OCI-LY1 (cell line): ENCODE data around the gene PTPRU.

Experiments used
- H2AFZ ChIP-seq: fragments of 200-600 bp; sonication (generic), shearing (Covaris generic); 2 replicates; pipeline ENCODE4 v1.6.0; 2014; ENCODE audit warnings: antibody characterized with exemption, mild to moderate bottlenecking, low read length
- H3F3A ChIP-seq: fragments of 200-600 bp; sonication (generic), shearing (Covaris generic); 2 replicates; pipeline ENCODE4 v1.6.0; 2014; ENCODE audit warnings: mild to moderate bottlenecking, antibody characterized with exemption, low read length, moderate library complexity; ENCODE audit not compliant: insufficient read depth
- H3K27ac ChIP-seq: fragments of 200-600 bp; sonication (generic); 2 replicates; pipeline ENCODE4 v1.5.1; 2014; ENCODE audit warnings: low read length, mixed run types, mild to moderate bottlenecking, low read depth; ENCODE audit not compliant: poor library complexity, severe bottlenecking
- H3K27me3 ChIP-seq: fragments of 200-600 bp; sonication (generic); 2 replicates; pipeline ENCODE4 v1.6.0; 2014; ENCODE audit warnings: antibody characterized with exemption, mild to moderate bottlenecking, low read length, moderate library complexity; ENCODE audit not compliant: insufficient read depth
- H3K36me3 ChIP-seq: fragments of 200-600 bp; sonication (generic); 2 replicates; pipeline ENCODE4 v1.6.1; 2014; ENCODE audit warnings: mild to moderate bottlenecking, antibody characterized with exemption, low read length, moderate library complexity, mixed read lengths; ENCODE audit not compliant: insufficient read depth
- H3K4me1 ChIP-seq: fragments of 200-600 bp; sonication (generic); 2 replicates; pipeline ENCODE4 v1.5.1; 2014; ENCODE audit warnings: mild to moderate bottlenecking, low read length, moderate library complexity; ENCODE audit not compliant: insufficient read depth, severe bottlenecking
- H3K4me2 ChIP-seq: fragments of 200-600 bp; sonication (generic), shearing (Covaris generic); 2 replicates; pipeline ENCODE4 v1.6.1; 2014; ENCODE audit warnings: low read length
- H3K4me3 ChIP-seq: fragments of 200-600 bp; sonication (generic); 2 replicates; pipeline ENCODE4 v1.5.1; 2014; ENCODE audit warnings: low read length, low read depth, mild to moderate bottlenecking, mixed read lengths; ENCODE audit not compliant: poor library complexity, severe bottlenecking
- H3K79me2 ChIP-seq: fragments of 200-600 bp; shearing (Covaris generic); 2 replicates; pipeline ENCODE4 v1.6.1; 2016; ENCODE audit warnings: mixed run types, low read length, mixed read lengths; ENCODE audit not compliant: insufficient read depth
- H3K9ac ChIP-seq: fragments of 200-600 bp; sonication (generic), shearing (Covaris generic); 2 replicates; pipeline ENCODE4 v1.6.1; 2014; ENCODE audit warnings: mild to moderate bottlenecking, low read length, mixed read lengths
- H3K9me2 ChIP-seq: fragments of 200-600 bp; sonication (generic), shearing (Covaris generic); 2 replicates; pipeline ENCODE4 v1.6.1; 2014; ENCODE audit warnings: low read depth, mild to moderate bottlenecking, low read length, mixed read lengths
- H3K9me3 ChIP-seq: fragments of 200-600 bp; shearing (Covaris generic); 2 replicates; pipeline ENCODE4 v1.6.1; 2014; ENCODE audit warnings: low read length, mixed read lengths
- H4K20me1 ChIP-seq: fragments of 200-600 bp; sonication (generic), shearing (Covaris generic); 2 replicates; pipeline ENCODE4 v1.6.0; 2016; ENCODE audit warnings: mild to moderate bottlenecking, low read length; ENCODE audit not compliant: insufficient read depth
- CTCF ChIP-seq: fragments of 200-600 bp; sonication (generic), shearing (Covaris generic); IDR thresholded peaks from 2 replicates; pipeline ENCODE4 v1.5.1; 2017; ENCODE audit warnings: mild to moderate bottlenecking, antibody characterized with exemption, low read length, moderate library complexity, mixed read lengths
- EZH2 ChIP-seq: fragments of 200-600 bp; sonication (generic), shearing (Covaris generic); IDR thresholded peaks from 2 replicates; pipeline ENCODE4 v1.8.0; 2017; ENCODE audit warnings: borderline replicate concordance, mixed run types, mild to moderate bottlenecking, antibody characterized with exemption, low read length, moderate library complexity, mixed read lengths

Gene PTPRU

GRCh38 chr1:29362116-29362515, 125.8 kb downstream of the PTPRU start:
- Histone ChIP-seq H2AFZ (no peak overlapping the region), H3K9ac (no peak overlapping the region), H3K36me3 (no peaks in the 10 kb centered on the region), H3K4me1 (no peaks in the 10 kb centered on the region), H3K79me2 (no peaks in the 10 kb centered on the region), H3K9me3 (no peaks in the 10 kb centered on the region), H4K20me1 (no peaks in the 10 kb centered on the region), H3K4me3 (no peak overlapping the region), H3F3A (no peaks in the 10 kb centered on the region), H3K9me2 (no peaks in the 10 kb centered on the region), H3K27me3 (peaks cover 5% of the 10 kb centered on the region), H3K4me2 (no peak overlapping the region), H3K27ac (no peak overlapping the region)
- TF ChIP-seq EZH2 (no peak), CTCF (no peak)

- H3K27ac ChIP-seq = no peak overlapping the region
Measured at GRCh38 chr1:29362764-29363163, 126.4 kb downstream of the PTPRU start.

GRCh38 chr1:29363536-29363935, 127.2 kb downstream of the PTPRU start:
- H3K27ac ChIP-seq = no peak overlapping the region
- peaks cover 6% of the 10 kb centered on the region for H3K27me3 ChIP-seq
- H2AFZ ChIP-seq = no peak overlapping the region
- H3K9me3 ChIP-seq = no peaks in the 10 kb centered on the region
- H3K4me1 ChIP-seq = no peaks in the 10 kb centered on the region
- no peaks in the 10 kb centered on the region for H4K20me1 ChIP-seq
- no peak overlapping the region for H3K4me3 ChIP-seq
- no peaks in the 10 kb centered on the region for H3F3A ChIP-seq
- H3K4me2 ChIP-seq = no peak overlapping the region
- no peaks in the 10 kb centered on the region for H3K79me2 ChIP-seq
- no peak overlapping the region for H3K9ac ChIP-seq
- TF ChIP-seq CTCF (no peak), EZH2 (no peak)
- no peaks in the 10 kb centered on the region for H3K9me2 ChIP-seq
- no peaks in the 10 kb centered on the region for H3K36me3 ChIP-seq

More at GRCh38 chr1:29362764-29363163, 126.4 kb downstream of the PTPRU start:
- Histone ChIP-seq H3K4me3 (no peak overlapping the region), H3K79me2 (no peaks in the 10 kb centered on the region), H3K27me3 (peaks cover 6% of the 10 kb centered on the region), H3K9me2 (no peaks in the 10 kb centered on the region), H3F3A (no peaks in the 10 kb centered on the region), H3K4me2 (no peak overlapping the region), H4K20me1 (no peaks in the 10 kb centered on the region), H2AFZ (no peak overlapping the region), H3K36me3 (no peaks in the 10 kb centered on the region), H3K9me3 (no peaks in the 10 kb centered on the region), H3K4me1 (no peaks in the 10 kb centered on the region), H3K9ac (no peak overlapping the region)
- TF ChIP-seq CTCF = no peak
- no peak for TF ChIP-seq EZH2
